GM19452 (cell line): ENCODE results near the gene TANK.

Experiments
- ATAC-seq: cut with Tn5 transposase; IDR thresholded peaks from one replicate; pipeline ENCODE4 v1.9.1; 2021; ENCODE audit not compliant: unreplicated experiment

TANK gene

GRCh38 chr2:161228511-161229240, 68.4 kb downstream of the TANK start:
- ATAC-seq, result no peak

GRCh38 chr2:161230959-161231358, 70.7 kb downstream of the TANK start:
- no peak for ATAC-seq

GRCh38 chr2:161232571-161232970, 72.3 kb downstream of the TANK start:
- no peak for ATAC-seq

GRCh38 chr2:161233858-161234431, 73.7 kb downstream of the TANK start:
- no peak for ATAC-seq

- ATAC-seq, result no peak
Measured at GRCh38 chr2:161234627-161235026, 74.4 kb downstream of the TANK start.

- ATAC-seq, result peak; percentile 49
Measured at GRCh38 chr2:161237392-161238264, 77.4 kb downstream of the TANK start.

GRCh38 chr2:161238265-161238559, 78.0 kb downstream of the TANK start:
- ATAC-seq, result no peak

GRCh38 chr2:161238560-161239325, 78.5 kb downstream of the TANK start:
- peak; percentile 42 for ATAC-seq

- no peak for ATAC-seq
Measured at GRCh38 chr2:161239326-161240109, 79.3 kb downstream of the TANK start.

- ATAC-seq, result no peak
Measured at GRCh38 chr2:161241894-161242293, 81.7 kb downstream of the TANK start.

GRCh38 chr2:161243312-161243711, 83.1 kb downstream of the TANK start:
- ATAC-seq, result peak; percentile 38

GRCh38 chr2:161243905-161244304, 83.7 kb downstream of the TANK start:
- no peak for ATAC-seq

GRCh38 chr2:161244387-161245260, 84.4 kb downstream of the TANK start:
- peak; percentile 85 for ATAC-seq

- no peak for ATAC-seq
Measured at GRCh38 chr2:161245261-161245553, 85.0 kb downstream of the TANK start.

- no peak for ATAC-seq
Measured at GRCh38 chr2:161245671-161246070, 85.4 kb downstream of the TANK start.

GRCh38 chr2:161246281-161246680, 86.1 kb downstream of the TANK start:
- ATAC-seq, result no peak

- ATAC-seq, result peak; percentile 46
Measured at GRCh38 chr2:161250864-161251436, 90.7 kb downstream of the TANK start.

GRCh38 chr2:161257123-161257952, 97.1 kb downstream of the TANK start:
- ATAC-seq, result no peak

GRCh38 chr2:161265874-161266273, 105.6 kb downstream of the TANK start:
- ATAC-seq, result no peak
